HG02938 (cell line): ENCODE measurements around the gene CLN5.
A peak's percentile ranks its signal among the peaks of the same experiment; 100 is the strongest.
"Not testable (repeated sequence)": the region's sequence is repeated elsewhere in the genome, so short reads cannot be mapped to it uniquely, and the experiment has no call there.

Experiments used
- ATAC-seq: cut with Tn5 transposase; IDR thresholded peaks from one replicate; pipeline ENCODE4 v1.9.1; 2021; ENCODE audit warnings: mild to moderate bottlenecking, moderate library complexity; ENCODE audit not compliant: unreplicated experiment

CLN5 gene

DNA sequence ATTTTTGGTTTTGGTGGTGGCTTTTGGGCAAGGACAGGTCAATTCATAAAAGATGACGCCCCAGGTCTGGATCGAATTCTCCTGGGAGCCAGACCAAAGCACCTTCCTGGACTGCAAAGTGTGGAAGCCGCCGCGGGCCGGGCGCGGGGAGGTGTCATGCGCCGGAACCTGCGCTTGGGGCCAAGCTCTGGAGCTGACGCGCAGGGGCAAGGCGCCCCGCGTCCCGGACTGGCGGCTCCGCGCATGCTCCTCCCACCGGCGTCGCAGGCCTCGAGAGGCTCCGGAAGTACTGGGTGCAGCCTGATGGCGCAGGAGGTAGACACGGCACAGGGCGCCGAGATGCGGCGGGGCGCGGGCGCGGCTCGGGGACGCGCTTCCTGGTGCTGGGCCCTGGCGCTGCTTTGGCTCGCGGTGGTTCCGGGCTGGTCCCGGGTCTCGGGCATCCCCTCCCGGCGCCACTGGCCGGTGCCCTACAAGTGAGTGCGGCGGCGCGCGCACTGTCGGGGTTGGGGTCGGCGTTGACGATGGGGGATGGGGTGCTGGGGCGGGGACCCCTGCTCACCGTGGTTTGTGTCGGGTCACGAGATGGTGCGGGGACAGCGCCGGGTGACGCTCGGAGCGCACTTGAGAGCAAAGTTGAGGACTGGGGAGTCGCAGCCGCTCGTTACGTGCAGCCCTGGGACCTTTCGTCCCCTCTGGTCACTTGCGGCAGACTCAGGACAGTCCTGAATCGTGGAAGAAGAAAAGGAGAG, at the start of gene CLN5:
TSS of gene CLN5 (plus strand) at position 286 of the 752 bp plus-strand sequence. CDS start at position 304, 18 bp downstream.
- ATAC-seq = peak; percentile 87

DNA sequence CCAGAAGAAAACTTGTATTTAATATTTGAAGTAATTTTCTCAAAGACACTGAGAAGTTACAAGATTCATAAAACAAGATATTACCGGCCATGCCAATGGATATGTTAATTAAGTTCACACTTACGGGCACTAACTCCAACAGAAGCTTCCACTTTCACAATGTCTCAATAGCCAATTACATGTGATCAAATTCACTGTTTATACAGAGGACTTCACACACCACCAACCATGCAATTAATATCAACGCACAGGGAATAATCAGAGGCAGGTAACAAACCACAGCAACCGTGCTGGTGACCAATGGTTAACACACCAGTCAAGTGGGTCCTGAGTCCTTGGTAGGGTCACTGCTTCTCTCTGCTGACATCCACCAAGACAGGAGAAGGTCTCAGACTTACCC, 49.5 kb upstream of the CLN5 start:
- no peak for ATAC-seq

- ATAC-seq = no peak
Measured at GRCh38 chr13:76943646-76944045, 48.2 kb upstream of the CLN5 start.

GRCh38 chr13:76944456-76944855, 47.4 kb upstream of the CLN5 start:
- no peak for ATAC-seq

GRCh38 chr13:76948149-76948548, 43.7 kb upstream of the CLN5 start, which contains the start of gene ACOD1:
TSS of gene ACOD1 (plus strand) at chr13:76948511. CDS start at chr13:76948559, 48 bp downstream.
- ATAC-seq = no peak

DNA sequence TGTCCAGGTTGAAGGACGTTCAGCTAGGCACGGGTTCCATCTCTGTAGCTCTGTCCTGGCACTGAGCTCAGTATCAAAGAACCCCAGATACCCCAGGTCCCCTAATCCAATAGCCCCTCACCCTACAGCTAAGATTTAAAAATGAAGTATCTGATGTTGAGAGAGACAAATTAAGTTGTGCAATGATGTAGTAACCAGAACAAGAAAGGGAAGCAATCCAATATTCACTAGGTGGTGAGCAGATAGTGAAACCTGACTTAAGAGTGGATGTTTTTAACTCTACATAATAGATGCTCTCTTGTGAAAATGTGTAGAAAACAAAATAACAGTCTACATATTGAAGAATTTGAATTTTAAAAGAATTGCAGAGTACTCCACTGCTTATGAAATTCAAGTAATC, 41.8 kb upstream of the CLN5 start:
- ATAC-seq = no peak

DNA sequence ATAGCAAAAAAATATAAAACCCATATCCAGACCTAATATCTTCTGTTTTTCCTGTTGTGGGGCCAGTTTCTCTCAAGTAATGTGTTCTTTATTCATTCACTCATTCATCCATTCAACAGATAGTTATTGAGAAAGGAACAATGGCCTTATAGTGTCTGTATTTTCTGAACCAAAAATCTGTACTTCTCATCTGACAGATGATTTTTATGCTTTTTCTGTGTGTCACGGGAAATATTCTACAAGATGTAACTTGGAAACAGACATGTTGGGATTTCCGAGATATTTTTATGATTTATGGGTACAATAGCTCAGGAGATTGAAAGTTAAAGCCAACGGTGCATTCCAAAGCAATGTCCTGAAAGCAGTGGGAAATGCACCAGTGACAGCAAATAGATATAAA, 37.9 kb upstream of the CLN5 start:
- ATAC-seq = no peak

DNA sequence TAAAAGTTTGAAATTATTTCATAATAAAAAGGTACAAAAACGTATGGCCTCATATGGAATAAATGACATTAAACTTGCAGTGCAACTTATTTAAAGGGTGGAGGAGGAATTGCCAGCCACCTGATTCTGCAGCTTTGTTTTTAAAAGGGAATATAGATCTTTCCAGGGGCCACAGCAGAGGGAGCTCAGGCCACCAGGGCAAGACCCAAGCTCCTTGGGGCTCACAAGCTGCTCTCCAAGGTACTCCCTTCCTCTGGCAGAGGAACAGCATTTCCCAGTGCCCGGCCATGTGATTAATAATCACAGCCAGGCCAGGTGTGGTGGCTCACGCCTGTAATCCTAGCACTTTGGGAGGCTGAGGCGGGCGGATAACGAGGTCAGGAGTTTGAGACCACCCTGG, 37.3 kb upstream of the CLN5 start:
- ATAC-seq = no peak

DNA sequence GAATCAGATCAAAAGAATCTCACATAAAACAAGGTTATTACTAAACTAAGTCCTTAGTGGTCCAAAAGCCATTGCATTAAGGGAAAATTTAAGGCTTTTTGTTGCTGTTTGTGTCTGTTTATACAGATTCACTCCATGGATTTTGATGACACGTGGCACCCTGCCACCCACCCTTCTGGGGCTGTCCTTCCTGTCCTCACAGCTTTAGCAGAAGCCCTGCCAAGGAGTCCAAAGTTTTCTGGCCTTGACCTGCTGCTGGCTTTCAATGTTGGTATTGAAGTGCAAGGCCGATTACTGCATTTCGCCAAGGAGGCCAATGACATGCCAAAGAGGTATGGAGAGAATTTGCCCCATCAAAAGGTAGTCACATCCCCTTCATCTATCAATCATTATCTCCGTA, 36.7 kb upstream of the CLN5 start:
- ATAC-seq = no peak

DNA sequence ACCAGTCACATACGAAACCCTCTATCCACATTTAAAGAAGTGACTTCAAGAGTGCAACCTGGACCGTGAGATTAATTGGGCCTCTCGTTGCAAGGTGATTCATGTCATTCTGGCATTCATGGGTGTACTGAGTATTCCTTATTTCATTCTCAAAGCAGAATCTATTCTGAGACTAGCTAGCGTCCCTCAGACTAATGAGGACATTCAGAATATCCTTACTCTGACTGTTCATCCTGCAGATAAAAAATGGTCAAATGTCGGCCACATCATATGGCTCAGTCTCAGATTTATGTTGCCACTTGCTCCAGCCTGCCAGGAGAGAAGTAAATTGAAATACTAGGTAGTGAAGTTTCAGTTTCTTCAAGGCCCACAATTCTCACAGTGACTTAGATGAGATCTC, 36.2 kb upstream of the CLN5 start:
- no peak for ATAC-seq

GRCh38 chr13:76958841-76959432, 32.9 kb upstream of the CLN5 start:
- no peak for ATAC-seq

DNA sequence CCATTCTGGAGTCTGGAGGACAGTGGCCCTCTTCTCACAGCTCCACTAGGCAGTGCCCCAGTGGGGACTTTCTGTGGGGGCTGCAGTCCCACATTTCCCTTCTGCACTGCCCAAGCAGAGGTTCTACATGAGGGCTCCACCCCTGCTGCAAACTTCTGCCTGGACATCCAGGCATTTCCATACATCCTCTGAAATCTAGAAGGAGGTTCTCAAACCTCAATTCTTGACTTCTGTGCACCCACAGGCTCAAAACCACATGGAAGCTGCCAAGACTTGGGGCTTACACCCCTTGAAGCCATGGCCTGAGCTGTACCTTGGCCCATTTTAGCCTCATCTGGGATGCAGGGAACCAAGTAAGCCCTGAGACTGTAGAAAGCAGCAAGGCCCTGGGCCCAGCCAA, 32.1 kb upstream of the CLN5 start:
- ATAC-seq = not testable (repeated sequence)

DNA sequence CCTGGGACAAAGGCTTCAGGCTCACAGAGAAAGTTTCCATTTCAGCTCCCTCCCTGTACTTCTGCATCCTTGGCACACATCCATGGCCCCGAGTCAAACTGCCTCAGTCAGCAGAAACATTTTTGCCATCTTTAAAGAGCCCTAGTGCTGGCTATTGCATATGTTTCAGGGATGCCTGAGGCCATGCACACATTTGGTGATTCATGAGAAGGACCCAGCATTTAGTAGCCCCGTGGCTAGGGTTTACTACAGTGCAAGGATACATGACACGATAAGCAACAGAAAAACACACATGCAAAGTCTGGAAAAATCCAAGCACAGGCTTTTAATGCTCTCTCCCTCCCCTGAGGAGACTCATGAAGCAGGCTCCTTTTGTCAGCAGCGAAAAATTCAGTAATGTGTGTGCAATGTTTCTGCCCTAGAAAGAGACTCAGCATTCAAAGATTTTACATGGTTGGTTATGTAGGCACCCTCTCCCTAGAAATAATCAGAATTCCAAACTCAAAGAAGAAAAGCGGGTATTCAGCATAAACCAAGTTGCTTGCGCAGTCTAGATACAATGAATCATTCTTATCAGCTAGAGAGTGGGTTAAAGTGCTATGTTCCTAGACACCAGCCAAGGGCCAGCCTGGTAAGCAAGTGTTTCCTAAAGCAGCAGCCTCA, 26.0 kb upstream of the CLN5 start:
- ATAC-seq = no peak

GRCh38 chr13:76967031-76967430, 24.9 kb upstream of the CLN5 start:
- no peak for ATAC-seq

DNA sequence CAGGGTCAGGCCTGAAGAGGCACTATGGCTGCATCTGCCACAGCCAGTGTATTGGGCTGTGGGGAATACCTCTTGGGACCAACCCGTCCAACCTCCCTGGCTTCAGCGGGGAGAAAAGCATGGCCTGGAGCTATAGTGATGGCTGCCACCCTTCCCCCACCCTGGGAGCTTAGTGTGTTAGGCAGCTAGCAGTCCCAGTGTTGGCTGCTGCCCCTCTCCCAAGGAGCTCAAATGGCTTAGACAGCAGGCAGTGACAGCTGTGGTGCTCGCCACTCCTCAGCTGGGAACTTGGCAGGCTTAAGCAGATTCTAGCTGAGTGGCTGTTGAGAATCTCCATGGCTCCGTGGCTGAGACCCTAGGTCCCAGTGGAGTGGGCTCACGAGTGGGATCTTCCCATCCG, 23.8 kb upstream of the CLN5 start:
- ATAC-seq = no peak

GRCh38 chr13:76969488-76970365, 22.2 kb upstream of the CLN5 start:
- no peak for ATAC-seq

- ATAC-seq = peak; percentile 68
Measured at GRCh38 chr13:76971215-76971614, 20.7 kb upstream of the CLN5 start.

- ATAC-seq = no peak
Measured at GRCh38 chr13:76971851-76972829, 19.7 kb upstream of the CLN5 start.

DNA sequence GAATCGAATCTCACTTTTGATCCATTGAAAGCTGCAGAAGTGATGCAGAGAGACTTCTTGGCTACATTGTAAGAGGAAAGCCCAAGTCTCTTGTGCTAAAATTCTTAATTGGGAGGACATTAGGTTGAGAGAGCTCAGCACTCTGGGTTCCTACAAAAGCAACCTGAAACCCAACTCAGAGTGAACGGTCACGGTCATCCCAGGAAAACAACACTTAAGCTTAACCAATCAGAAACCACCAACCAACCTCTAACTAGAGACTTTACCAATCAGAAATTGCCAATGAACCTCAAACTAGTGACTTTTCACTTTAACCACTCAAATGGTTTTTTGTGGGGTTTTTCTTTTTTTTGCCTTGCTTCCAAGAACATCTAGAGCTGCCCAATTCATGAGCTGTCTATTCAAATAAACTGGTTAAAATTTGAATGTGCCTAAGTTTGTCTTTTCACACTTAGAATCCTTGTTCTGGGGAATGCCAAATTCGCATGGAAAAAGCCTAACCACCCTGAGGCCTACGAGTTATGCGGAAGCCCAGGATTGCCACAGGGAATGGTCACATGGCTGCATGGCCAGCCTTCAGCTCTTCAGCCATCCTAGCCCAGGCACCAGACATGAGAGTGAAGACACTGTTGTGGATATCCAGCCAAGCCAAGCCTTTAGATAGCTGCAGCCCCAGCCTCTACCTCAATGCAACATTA, 17.8 kb upstream of the CLN5 start:
- no peak for ATAC-seq
